Activated naive CD8-positive, alpha-beta T cell treated with anti-CD3 and anti-CD28 coated beads, Interleukin-2, amount 50 U/mL, for 24 hours (primary cell): ENCODE measurements around the gene KRAS.

ENCODE experiments used
- ATAC-seq: fragments of 150-1000 bp; cut with Tn5 transposase; one replicate; pipeline ENCODE4 v1.10.0; 2021
- DNase-seq: peaks from one replicate; pipeline ENCODE4 v3.0.0; 2021
- H3K27ac Mint-ChIP-seq: one replicate; pipeline ENCODE4 v1.8.0; 2021; ENCODE audit warnings: mild to moderate bottlenecking, mixed read lengths
- H3K27me3 Mint-ChIP-seq: one replicate; pipeline ENCODE4 v1.8.0; 2021; ENCODE audit warnings: mixed read lengths
- H3K36me3 Mint-ChIP-seq: one replicate; pipeline ENCODE4 v1.8.0; 2021; ENCODE audit warnings: low read depth, mixed read lengths
- H3K4me1 Mint-ChIP-seq: one replicate; pipeline ENCODE4 v1.8.0; 2021; ENCODE audit warnings: mixed read lengths
- H3K4me3 Mint-ChIP-seq: one replicate; pipeline ENCODE4 v1.8.0; 2021; ENCODE audit warnings: mild to moderate bottlenecking, moderate library complexity, mixed read lengths
- H3K9me3 Mint-ChIP-seq: one replicate; pipeline ENCODE4 v1.8.0; 2021; ENCODE audit warnings: mixed read lengths

KRAS gene

GRCh38 chr12:25194722-25195055, 56.0 kb downstream of the KRAS start:
- Mint-ChIP-seq H3K9me3 (no peaks in the 10 kb centered on the region), H3K36me3 (peaks cover 4% of the 10 kb centered on the region), H3K4me3 (peak overlapping the region; percentile 95), H3K27ac (peak overlapping the region; percentile 96), H3K4me1 (peaks cover 23% of the 10 kb centered on the region), H3K27me3 (no peaks in the 10 kb centered on the region)
- no peak for DNase-seq
- ATAC-seq, result no peak

GRCh38 chr12:25194214-25194613, 56.5 kb downstream of the KRAS start:
- peaks cover 23% of the 10 kb centered on the region for H3K4me1 Mint-ChIP-seq
- H3K27me3 Mint-ChIP-seq, result no peaks in the 10 kb centered on the region
- no peaks in the 10 kb centered on the region for H3K9me3 Mint-ChIP-seq
- peak overlapping the region; percentile 96 for H3K27ac Mint-ChIP-seq
- peaks cover 2% of the 10 kb centered on the region for H3K36me3 Mint-ChIP-seq
- H3K4me3 Mint-ChIP-seq, result peak overlapping the region; percentile 95
- DNase-seq (no peak), ATAC-seq (no peak)

- Mint-ChIP-seq H3K4me3 (no peak overlapping the region), H3K9me3 (no peaks in the 10 kb centered on the region), H3K27ac (no peak overlapping the region), H3K36me3 (peaks cover 2% of the 10 kb centered on the region), H3K4me1 (peaks cover 31% of the 10 kb centered on the region), H3K27me3 (no peaks in the 10 kb centered on the region)
- DNase-seq, result no peak
- no peak for ATAC-seq
Observed at GRCh38 chr12:25190793-25191192, 59.9 kb downstream of the KRAS start.

- Mint-ChIP-seq H3K9me3 (no peaks in the 10 kb centered on the region), H3K4me3 (no peak overlapping the region), H3K27me3 (no peaks in the 10 kb centered on the region), H3K4me1 (peaks cover 25% of the 10 kb centered on the region), H3K27ac (no peak overlapping the region), H3K36me3 (peaks cover 1% of the 10 kb centered on the region)
- ATAC-seq (no peak), DNase-seq (no peak)
Observed at GRCh38 chr12:25189656-25190055, 61.1 kb downstream of the KRAS start.

GRCh38 chr12:25187781-25188180, 62.9 kb downstream of the KRAS start:
- DNase-seq (no peak), ATAC-seq (no peak)
- H3K27me3 Mint-ChIP-seq, result no peaks in the 10 kb centered on the region
- H3K27ac Mint-ChIP-seq, result no peak overlapping the region
- H3K4me1 Mint-ChIP-seq, result peaks cover 26% of the 10 kb centered on the region
- H3K36me3 Mint-ChIP-seq, result peaks cover 1% of the 10 kb centered on the region
- no peaks in the 10 kb centered on the region for H3K9me3 Mint-ChIP-seq
- no peak overlapping the region for H3K4me3 Mint-ChIP-seq

GRCh38 chr12:25186788-25187402, 63.8 kb downstream of the KRAS start:
- Mint-ChIP-seq H3K9me3 (no peaks in the 10 kb centered on the region), H3K36me3 (peaks cover 1% of the 10 kb centered on the region), H3K27me3 (no peaks in the 10 kb centered on the region), H3K4me1 (peaks cover 26% of the 10 kb centered on the region), H3K4me3 (peak overlapping the region; percentile 76), H3K27ac (peak overlapping the region; percentile 79)
- ATAC-seq, result peak; percentile 87
- no peak for DNase-seq

GRCh38 chr12:25186038-25186787, 64.5 kb downstream of the KRAS start:
- H3K4me1 Mint-ChIP-seq, result peaks cover 26% of the 10 kb centered on the region
- H3K36me3 Mint-ChIP-seq, result peaks cover 1% of the 10 kb centered on the region
- no peaks in the 10 kb centered on the region for H3K27me3 Mint-ChIP-seq
- no peak for DNase-seq
- H3K4me3 Mint-ChIP-seq, result peak overlapping the region; percentile 76
- H3K27ac Mint-ChIP-seq, result peak overlapping the region; percentile 79
- no peaks in the 10 kb centered on the region for H3K9me3 Mint-ChIP-seq
- ATAC-seq, result no peak

GRCh38 chr12:25184132-25184531, 66.6 kb downstream of the KRAS start:
- DNase-seq (no peak), ATAC-seq (no peak)
- Mint-ChIP-seq H3K4me3 (no peak overlapping the region), H3K4me1 (peaks cover 26% of the 10 kb centered on the region), H3K36me3 (peaks cover 1% of the 10 kb centered on the region), H3K27ac (no peak overlapping the region), H3K27me3 (no peaks in the 10 kb centered on the region), H3K9me3 (no peaks in the 10 kb centered on the region)

GRCh38 chr12:25182765-25183164, 68.0 kb downstream of the KRAS start:
- no peak overlapping the region for H3K27ac Mint-ChIP-seq
- peaks cover 26% of the 10 kb centered on the region for H3K4me1 Mint-ChIP-seq
- ATAC-seq, result no peak
- no peaks in the 10 kb centered on the region for H3K27me3 Mint-ChIP-seq
- no peak for DNase-seq
- no peaks in the 10 kb centered on the region for H3K9me3 Mint-ChIP-seq
- no peak overlapping the region for H3K4me3 Mint-ChIP-seq
- H3K36me3 Mint-ChIP-seq, result peaks cover 1% of the 10 kb centered on the region

GRCh38 chr12:25162866-25163265, 87.9 kb downstream of the KRAS start:
- DNase-seq (no peak), ATAC-seq (no peak)
- no peaks in the 10 kb centered on the region for H3K27me3 Mint-ChIP-seq
- no peaks in the 10 kb centered on the region for H3K9me3 Mint-ChIP-seq
- no peak overlapping the region for H3K4me3 Mint-ChIP-seq
- no peak overlapping the region for H3K27ac Mint-ChIP-seq
- no peaks in the 10 kb centered on the region for H3K36me3 Mint-ChIP-seq
- no peaks in the 10 kb centered on the region for H3K4me1 Mint-ChIP-seq

GRCh38 chr12:25156061-25156460, 94.7 kb downstream of the KRAS start:
- peaks cover 8% of the 10 kb centered on the region for H3K4me1 Mint-ChIP-seq
- no peaks in the 10 kb centered on the region for H3K9me3 Mint-ChIP-seq
- DNase-seq (no peak), ATAC-seq (no peak)
- no peak overlapping the region for H3K27ac Mint-ChIP-seq
- H3K27me3 Mint-ChIP-seq, result no peaks in the 10 kb centered on the region
- no peak overlapping the region for H3K4me3 Mint-ChIP-seq
- H3K36me3 Mint-ChIP-seq, result no peaks in the 10 kb centered on the region

- Mint-ChIP-seq H3K4me1 (peaks cover 8% of the 10 kb centered on the region), H3K27me3 (no peaks in the 10 kb centered on the region), H3K9me3 (no peaks in the 10 kb centered on the region), H3K4me3 (no peak overlapping the region), H3K36me3 (no peaks in the 10 kb centered on the region), H3K27ac (no peak overlapping the region)
- DNase-seq (no peak), ATAC-seq (no peak)
Observed at GRCh38 chr12:25155022-25155576, 95.6 kb downstream of the KRAS start.
